GM15510 (cell line): ENCODE measurements around the gene ARAP1.

Source experiments
- POLR2A ChIP-seq: IDR thresholded peaks from 3 replicates; pipeline ENCODE4 v1.6.1; 2011; ENCODE audit warnings: borderline replicate concordance; ENCODE audit not compliant: insufficient read length; ENCODE audit errors: extremely low read depth

The ARAP1 gene

GRCh38 chr11:72683782-72684200 is 68.4 kb downstream of the ARAP1 start:
- no peak for TF ChIP-seq POLR2A

- no peak for TF ChIP-seq POLR2A
These were observed 69.4 kb downstream of the ARAP1 start for GRCh38 chr11:72682858-72683243.

GRCh38 chr11:72682238-72682857 is 69.9 kb downstream of the ARAP1 start:
- no peak for TF ChIP-seq POLR2A

GRCh38 chr11:72681226-72682153 is 70.7 kb downstream of the ARAP1 start:
- no peak for TF ChIP-seq POLR2A

- no peak for TF ChIP-seq POLR2A
These were observed 71.5 kb downstream of the ARAP1 start for GRCh38 chr11:72680624-72681158.

GRCh38 chr11:72679869-72680268 is 72.3 kb downstream of the ARAP1 start:
- no peak for TF ChIP-seq POLR2A

GRCh38 chr11:72678524-72678923 is 73.7 kb downstream of the ARAP1 start:
- no peak for TF ChIP-seq POLR2A

GRCh38 chr11:72676861-72677341 is 75.3 kb downstream of the ARAP1 start:
- no peak for TF ChIP-seq POLR2A

GRCh38 chr11:72675221-72675620 is 77.0 kb downstream of the ARAP1 start:
- TF ChIP-seq POLR2A, result no peak

GRCh38 chr11:72673943-72674828 is 78.0 kb downstream of the ARAP1 start, which contains the start of gene PDE2A:
Gene PDE2A, minus strand, starts transcription at chr11:72674422. Its CDS starts 215 bp downstream, at chr11:72674207.
- TF ChIP-seq POLR2A, result no peak

- TF ChIP-seq POLR2A, result no peak
These were observed 78.8 kb downstream of the ARAP1 start for GRCh38 chr11:72673284-72673942.

- no peak for TF ChIP-seq POLR2A
These were observed 79.5 kb downstream of the ARAP1 start for GRCh38 chr11:72672597-72673238.
